GM19099 (cell line): Measurements from ENCODE around the gene RAP2C.

Experiments used
- POLR2A ChIP-seq: IDR thresholded peaks from 3 replicates; pipeline ENCODE4 v1.6.1; 2011; ENCODE audit warnings: low read depth; ENCODE audit not compliant: insufficient read length; ENCODE audit errors: extremely low read depth

Gene RAP2C

DNA sequence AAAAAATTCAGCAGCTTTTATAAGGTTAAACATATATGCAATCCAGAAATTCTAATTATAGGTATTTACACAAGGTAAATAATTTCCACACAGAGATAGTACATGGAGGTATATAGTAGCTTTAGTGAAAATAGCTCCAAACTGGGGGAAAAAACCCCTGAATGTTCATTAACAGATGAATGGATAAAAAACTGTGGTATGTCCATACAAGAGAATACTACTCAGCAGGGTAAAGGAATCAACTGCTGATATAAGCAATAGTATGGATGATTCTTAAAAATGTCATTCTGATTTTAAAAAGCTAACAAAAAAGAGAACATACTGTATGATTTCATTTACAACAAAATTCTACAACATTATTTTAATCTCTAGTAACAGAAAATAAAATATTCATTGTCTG is 54.2 kb downstream of the RAP2C start:
- TF ChIP-seq POLR2A: no peak

- no peak for TF ChIP-seq POLR2A
Observed at GRCh38 chrX:132153166-132153565, 66.1 kb downstream of the RAP2C start.
